Measurements from ENCODE around the gene ADGRG6.

- TF ChIP-seq CTCF (IDR thresholded peaks at IDR 0.05) (no peak), EZH2 (IDR thresholded peaks at IDR 0.05; ENCODE audit: borderline replicate concordance, insufficient read depth, low read depth, low read length, poor library complexity, severe bottlenecking) (no peak)
These were observed 60.3 kb downstream of the ADGRG6 start for GRCh38 chr6:142361779-142362750.

Measured in B cell (primary cell).